Lung (tissue), 12 donors: ENCODE results near the gene SLF2. TPM values are rescaled to one million over a fixed set of nuclear protein-coding genes. Genes with fewer than 3 reads are reported as not detected.

Experiments used
- ATAC-seq: fragments of 200-7000 bp; cut with Tn5 transposase; one replicate; pipeline ENCODE4 v1.9.1; 2020; ENCODE audit warnings: moderate number of reproducible peaks; ENCODE audit not compliant: insufficient read depth, low FRiP score
- DNase-seq, 3 donors: peaks; one replicate each; pipeline ENCODE4 v3.0.0-alpha.2; 2013 to 2017
- H3K27ac ChIP-seq, 2 donors: one replicate each; pipeline ENCODE4 v1.5.1; 2013; ENCODE audit warnings: mild to moderate bottlenecking in 2 of 2, moderate library complexity in 2 of 2, control low read depth in 1 of 2, inconsistent platforms in 1 of 2, low read depth in 1 of 2, low read length in 1 of 2
- H3K27me3 ChIP-seq, 3 donors: one replicate each; pipeline ENCODE4 v1.5.1; 2013; ENCODE audit warnings: low read length in 2 of 3; ENCODE audit not compliant: control insufficient read depth in 3 of 3, insufficient read depth in 3 of 3
- H3K36me3 ChIP-seq, 4 donors: one replicate each; pipeline ENCODE4 v1.5.1; 2013; ENCODE audit warnings: low read length in 4 of 4, mild to moderate bottlenecking in 1 of 4, moderate library complexity in 1 of 4; ENCODE audit not compliant: control insufficient read depth in 4 of 4, insufficient read depth in 4 of 4
- H3K4me1 ChIP-seq, 5 donors: one replicate each; pipeline ENCODE4 v1.5.1; 2013; ENCODE audit warnings: low read length in 5 of 5, mild to moderate bottlenecking in 2 of 5, moderate library complexity in 1 of 5; ENCODE audit not compliant: control insufficient read depth in 5 of 5, insufficient read depth in 5 of 5
- H3K4me3 ChIP-seq: one replicate; pipeline ENCODE4 v1.5.1; 2013; ENCODE audit warnings: mild to moderate bottlenecking, control low read depth, moderate library complexity
- H3K9ac ChIP-seq, 2 donors: one replicate each; pipeline ENCODE4 v1.5.1; 2013; ENCODE audit warnings: low read length in 2 of 2, control low read depth in 1 of 2; ENCODE audit not compliant: insufficient read depth in 1 of 2
- H3K9me3 ChIP-seq, 4 donors: one replicate each; pipeline ENCODE4 v1.5.1; 2013; ENCODE audit warnings: low read length in 3 of 4, mild to moderate bottlenecking in 1 of 4, moderate library complexity in 1 of 4; ENCODE audit not compliant: control insufficient read depth in 4 of 4, insufficient read depth in 3 of 4
- WGBS, 2 donors: extraction: QIAGEN DNeasy Blood & Tissue Kit; methylation state at CpG; one replicate each; pipeline ENCODE4 v1.1.7; 2013; 5-methylcytosine and 5-hydroxymethylcytosine counted together
- polyA plus RNA-seq, 2 donors: library from polyadenylated mRNA; stranded (reverse); fragments of 200-250 nt; gene quantifications; one replicate each; pipeline ENCODE4 v1.2.1, GENCODE V29; 2013
- total RNA-seq, 2 donors: library from RNA; depleted of rRNA in 1 of 2; stranded (reverse); fragments of >200 nt in 1 of 2; gene quantifications; one replicate each; pipeline ENCODE4 v1.2.1, GENCODE V29; 2014 to 2021
- TF ChIP-seq, protein P1 (sequence below): IDR thresholded peaks from 2 replicates; pipeline ENCODE4 v1.5.1; 2012; ENCODE audit warnings: mild to moderate bottlenecking; ENCODE audit errors: control extremely low read depth, extremely low read depth
- donor health status: control.
- donor health status: control.
- donor health status: Bipolar disorder and iron deficiency.
- donor health status: healthy.
- donor health status: DM: yes; HTN: yes; CAD: no.

The SLF2 gene
- total and polyA plus RNA-seq, 4 donors = 7.1 to 60.0 (median 21.8) TPM

- peaks cover 3 to 35% (median 31%) of the 10 kb centered on the region in 4 donors for H3K36me3 ChIP-seq
- DNase-seq (no peak), ATAC-seq (no peak)
- TF ChIP-seq, protein P1, sequence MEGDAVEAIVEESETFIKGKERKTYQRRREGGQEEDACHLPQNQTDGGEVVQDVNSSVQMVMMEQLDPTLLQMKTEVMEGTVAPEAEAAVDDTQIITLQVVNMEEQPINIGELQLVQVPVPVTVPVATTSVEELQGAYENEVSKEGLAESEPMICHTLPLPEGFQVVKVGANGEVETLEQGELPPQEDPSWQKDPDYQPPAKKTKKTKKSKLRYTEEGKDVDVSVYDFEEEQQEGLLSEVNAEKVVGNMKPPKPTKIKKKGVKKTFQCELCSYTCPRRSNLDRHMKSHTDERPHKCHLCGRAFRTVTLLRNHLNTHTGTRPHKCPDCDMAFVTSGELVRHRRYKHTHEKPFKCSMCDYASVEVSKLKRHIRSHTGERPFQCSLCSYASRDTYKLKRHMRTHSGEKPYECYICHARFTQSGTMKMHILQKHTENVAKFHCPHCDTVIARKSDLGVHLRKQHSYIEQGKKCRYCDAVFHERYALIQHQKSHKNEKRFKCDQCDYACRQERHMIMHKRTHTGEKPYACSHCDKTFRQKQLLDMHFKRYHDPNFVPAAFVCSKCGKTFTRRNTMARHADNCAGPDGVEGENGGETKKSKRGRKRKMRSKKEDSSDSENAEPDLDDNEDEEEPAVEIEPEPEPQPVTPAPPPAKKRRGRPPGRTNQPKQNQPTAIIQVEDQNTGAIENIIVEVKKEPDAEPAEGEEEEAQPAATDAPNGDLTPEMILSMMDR = no peak
- H3K27ac ChIP-seq = no peak overlapping the region
- no peak overlapping the region for H3K4me3 ChIP-seq
- no peaks in the 10 kb centered on the region for H3K27me3 ChIP-seq
- no peaks in the 10 kb centered on the region for H3K4me1 ChIP-seq
- H3K9me3 ChIP-seq = no peaks in the 10 kb centered on the region
- WGBS, 2 donors = 90% methylated on average over 2 of the region's 2 CpGs
- H3K9ac ChIP-seq = no peak overlapping the region
Measured at GRCh38 chr10:100980311-100980710, 67.5 kb downstream of the SLF2 start.

GRCh38 chr10:100980711-100981110, 67.9 kb downstream of the SLF2 start:
- Histone ChIP-seq H3K9me3 (no peaks in the 10 kb centered on the region), H3K27me3 (no peaks in the 10 kb centered on the region), H3K36me3 (peaks cover 3 to 35% (median 31%) of the 10 kb centered on the region in 4 donors), H3K4me3 (no peak overlapping the region), H3K4me1 (no peaks in the 10 kb centered on the region), H3K27ac (no peak overlapping the region), H3K9ac (no peak overlapping the region)
- no peak for ATAC-seq
- WGBS, 2 donors = 94 to 99% methylated on average over 7 of the region's 7 CpGs
- no peak for DNase-seq
- TF ChIP-seq, protein P1 = no peak

GRCh38 chr10:100981178-100981772, 68.5 kb downstream of the SLF2 start:
- no peak overlapping the region for H3K27ac ChIP-seq
- no peaks in the 10 kb centered on the region for H3K9me3 ChIP-seq
- DNase-seq (no peak), ATAC-seq (no peak)
- peaks cover 0 to 4% (median 0%) of the 10 kb centered on the region in 5 donors for H3K4me1 ChIP-seq
- H3K9ac ChIP-seq = no peak overlapping the region
- TF ChIP-seq, protein P1 = no peak
- peaks cover 3 to 38% (median 35%) of the 10 kb centered on the region in 4 donors for H3K36me3 ChIP-seq
- no peak overlapping the region for H3K4me3 ChIP-seq
- no peaks in the 10 kb centered on the region for H3K27me3 ChIP-seq
- WGBS, 2 donors = 88 to 94% methylated on average over 5 of the region's 5 CpGs
